ENCODE measurements around the gene EXOC6B.

DNA sequence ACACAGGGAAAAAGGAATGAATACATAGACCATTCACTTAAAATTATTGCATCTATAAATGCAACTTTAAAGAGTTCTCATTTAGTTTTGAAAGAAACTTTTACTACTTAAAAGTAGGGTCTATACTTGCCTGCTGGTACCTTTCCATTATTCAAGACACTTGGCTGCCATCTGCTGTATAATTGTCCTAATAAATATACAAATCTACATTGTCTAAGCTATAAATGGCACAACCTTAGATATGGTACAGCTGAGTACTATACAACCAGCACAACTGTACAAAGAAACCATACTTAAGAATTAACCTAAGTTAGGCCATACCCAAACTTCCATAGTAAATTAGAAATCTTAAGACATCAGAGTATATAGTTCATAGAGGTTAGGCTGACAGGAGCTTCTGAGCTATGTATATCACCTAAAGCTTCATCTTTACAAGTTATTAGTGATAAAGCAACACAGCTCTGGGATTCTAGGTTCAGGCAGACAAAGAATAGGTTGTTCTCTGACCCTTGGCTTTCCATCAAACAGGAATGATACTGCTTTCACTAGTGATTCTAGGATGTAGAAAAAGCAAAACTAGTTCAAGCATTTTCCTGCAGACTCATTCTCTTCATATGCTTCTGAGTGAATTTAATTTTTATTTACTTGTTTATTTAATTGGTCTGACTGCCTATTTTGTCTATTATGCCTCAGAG lies 22.1 kb downstream of the EXOC6B start:
- TF ChIP-seq RAD21 (IDR thresholded peaks at IDR 0.05; ENCODE audit: low read depth) (no peak), TCF12 (IDR thresholded peaks at IDR 0.05; ENCODE audit: low read depth) (no peak), CEBPB (IDR thresholded peaks at IDR 0.05) (no peak), YY1 (IDR thresholded peaks at IDR 0.05; ENCODE audit: low read depth) (no peak), EP300 (IDR thresholded peaks at IDR 0.05; ENCODE audit: borderline replicate concordance) (no peak), TEAD4 (IDR thresholded peaks at IDR 0.05) (no peak), NFIC (IDR thresholded peaks at IDR 0.05) (no peak), FOXM1 (IDR thresholded peaks at IDR 0.05; ENCODE audit: borderline replicate concordance, low read depth) (no peak), EGR1 (IDR thresholded peaks at IDR 0.05) (no peak), TAF1 (IDR thresholded peaks at IDR 0.05; ENCODE audit: low read depth) (no peak), CREB1 (IDR thresholded peaks at IDR 0.05; ENCODE audit: low read depth) (no peak)
- TF ChIP-seq, protein P1, sequence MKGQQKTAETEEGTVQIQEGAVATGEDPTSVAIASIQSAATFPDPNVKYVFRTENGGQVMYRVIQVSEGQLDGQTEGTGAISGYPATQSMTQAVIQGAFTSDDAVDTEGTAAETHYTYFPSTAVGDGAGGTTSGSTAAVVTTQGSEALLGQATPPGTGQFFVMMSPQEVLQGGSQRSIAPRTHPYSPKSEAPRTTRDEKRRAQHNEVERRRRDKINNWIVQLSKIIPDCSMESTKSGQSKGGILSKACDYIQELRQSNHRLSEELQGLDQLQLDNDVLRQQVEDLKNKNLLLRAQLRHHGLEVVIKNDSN (IDR thresholded peaks at IDR 0.05), result no peak
- TF ChIP-seq, protein P2, sequence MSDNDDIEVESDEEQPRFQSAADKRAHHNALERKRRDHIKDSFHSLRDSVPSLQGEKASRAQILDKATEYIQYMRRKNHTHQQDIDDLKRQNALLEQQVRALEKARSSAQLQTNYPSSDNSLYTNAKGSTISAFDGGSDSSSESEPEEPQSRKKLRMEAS (IDR thresholded peaks at IDR 0.05), result no peak
- TF ChIP-seq, protein P3, sequence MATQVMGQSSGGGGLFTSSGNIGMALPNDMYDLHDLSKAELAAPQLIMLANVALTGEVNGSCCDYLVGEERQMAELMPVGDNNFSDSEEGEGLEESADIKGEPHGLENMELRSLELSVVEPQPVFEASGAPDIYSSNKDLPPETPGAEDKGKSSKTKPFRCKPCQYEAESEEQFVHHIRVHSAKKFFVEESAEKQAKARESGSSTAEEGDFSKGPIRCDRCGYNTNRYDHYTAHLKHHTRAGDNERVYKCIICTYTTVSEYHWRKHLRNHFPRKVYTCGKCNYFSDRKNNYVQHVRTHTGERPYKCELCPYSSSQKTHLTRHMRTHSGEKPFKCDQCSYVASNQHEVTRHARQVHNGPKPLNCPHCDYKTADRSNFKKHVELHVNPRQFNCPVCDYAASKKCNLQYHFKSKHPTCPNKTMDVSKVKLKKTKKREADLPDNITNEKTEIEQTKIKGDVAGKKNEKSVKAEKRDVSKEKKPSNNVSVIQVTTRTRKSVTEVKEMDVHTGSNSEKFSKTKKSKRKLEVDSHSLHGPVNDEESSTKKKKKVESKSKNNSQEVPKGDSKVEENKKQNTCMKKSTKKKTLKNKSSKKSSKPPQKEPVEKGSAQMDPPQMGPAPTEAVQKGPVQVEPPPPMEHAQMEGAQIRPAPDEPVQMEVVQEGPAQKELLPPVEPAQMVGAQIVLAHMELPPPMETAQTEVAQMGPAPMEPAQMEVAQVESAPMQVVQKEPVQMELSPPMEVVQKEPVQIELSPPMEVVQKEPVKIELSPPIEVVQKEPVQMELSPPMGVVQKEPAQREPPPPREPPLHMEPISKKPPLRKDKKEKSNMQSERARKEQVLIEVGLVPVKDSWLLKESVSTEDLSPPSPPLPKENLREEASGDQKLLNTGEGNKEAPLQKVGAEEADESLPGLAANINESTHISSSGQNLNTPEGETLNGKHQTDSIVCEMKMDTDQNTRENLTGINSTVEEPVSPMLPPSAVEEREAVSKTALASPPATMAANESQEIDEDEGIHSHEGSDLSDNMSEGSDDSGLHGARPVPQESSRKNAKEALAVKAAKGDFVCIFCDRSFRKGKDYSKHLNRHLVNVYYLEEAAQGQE (IDR thresholded peaks at IDR 0.05; ENCODE audit: low read depth), result no peak
